ENCODE results near the gene JMJD8.

The JMJD8 gene

GRCh38 chr16:666572-666971, 17.6 kb downstream of the JMJD8 start:
- H3K27ac ChIP-seq (ENCODE audit: low read length) = no peak overlapping the region
- no peak overlapping the region for H3K4me2 ChIP-seq (ENCODE audit: low read depth, low read length)
- peaks cover 24% of the 10 kb centered on the region for H3K79me2 ChIP-seq (ENCODE audit: low read length)

GRCh38 chr16:662597-662996, 21.5 kb downstream of the JMJD8 start:
- Histone ChIP-seq H3K9me2 (replicated peaks; ENCODE audit: insufficient read depth, low read length) (no peaks in the 10 kb centered on the region), H3F3A (ENCODE audit: insufficient read depth, low read length) (no peaks in the 10 kb centered on the region), H3K9me3 (replicated peaks; ENCODE audit: insufficient read depth, low read length) (no peaks in the 10 kb centered on the region), H2AFZ (ENCODE audit: low read length) (no peak overlapping the region), H3K27ac (ENCODE audit: low read length) (no peak overlapping the region), H3K4me3 (ENCODE audit: low read length) (no peak overlapping the region), H3K9ac (ENCODE audit: low read length) (no peak overlapping the region), H3K4me1 (ENCODE audit: low read length) (peaks cover 12% of the 10 kb centered on the region), H3K4me2 (ENCODE audit: low read depth, low read length) (no peak overlapping the region), H3K79me2 (ENCODE audit: low read length) (no peaks in the 10 kb centered on the region), H4K20me1 (ENCODE audit: insufficient read depth, low read length) (no peaks in the 10 kb centered on the region), H3K36me3 (replicated peaks; ENCODE audit: insufficient read depth, low read length) (no peaks in the 10 kb centered on the region), H3K27me3 (replicated peaks; ENCODE audit: insufficient read depth, low read length) (no peaks in the 10 kb centered on the region)
- TF ChIP-seq EZH2 (optimal IDR thresholded peaks at IDR 0.05; ENCODE audit: low read depth, low read length) (no peak), CTCF (IDR thresholded peaks at IDR 0.05; ENCODE audit: low read length) (no peak), EZH2phosphoT487 (IDR thresholded peaks at IDR 0.05; ENCODE audit: low read length) (no peak)
- no peak for DNase-seq

More at GRCh38 chr16:666572-666971, 17.6 kb downstream of the JMJD8 start:
- no peak overlapping the region for H3K4me3 ChIP-seq (ENCODE audit: low read length)
- no peaks in the 10 kb centered on the region for H3K9me3 ChIP-seq (replicated peaks; ENCODE audit: insufficient read depth, low read length)
- H3F3A ChIP-seq (ENCODE audit: insufficient read depth, low read length) = no peaks in the 10 kb centered on the region
- no peak for DNase-seq
- H4K20me1 ChIP-seq (ENCODE audit: insufficient read depth, low read length) = no peaks in the 10 kb centered on the region
- no peak for TF ChIP-seq EZH2 (optimal IDR thresholded peaks at IDR 0.05; ENCODE audit: low read depth, low read length)
- TF ChIP-seq EZH2phosphoT487 (IDR thresholded peaks at IDR 0.05; ENCODE audit: low read length) = no peak
- no peak for TF ChIP-seq CTCF (IDR thresholded peaks at IDR 0.05; ENCODE audit: low read length)
- no peaks in the 10 kb centered on the region for H3K9me2 ChIP-seq (replicated peaks; ENCODE audit: insufficient read depth, low read length)
- H2AFZ ChIP-seq (ENCODE audit: low read length) = no peak overlapping the region
- H3K4me1 ChIP-seq (ENCODE audit: low read length) = peaks cover 11% of the 10 kb centered on the region; the same call in 1 of the 2 replicates
- H3K27me3 ChIP-seq (replicated peaks; ENCODE audit: insufficient read depth, low read length) = no peaks in the 10 kb centered on the region
- H3K9ac ChIP-seq (ENCODE audit: low read length) = no peak overlapping the region
- H3K36me3 ChIP-seq (replicated peaks; ENCODE audit: insufficient read depth, low read length) = no peaks in the 10 kb centered on the region

- TF ChIP-seq EZH2phosphoT487 (IDR thresholded peaks at IDR 0.05; ENCODE audit: low read length) (no peak), EZH2 (optimal IDR thresholded peaks at IDR 0.05; ENCODE audit: low read depth, low read length) (no peak), CTCF (IDR thresholded peaks at IDR 0.05; ENCODE audit: low read length) (no peak)
- Histone ChIP-seq H3K4me2 (ENCODE audit: low read depth, low read length) (no peak overlapping the region), H4K20me1 (ENCODE audit: insufficient read depth, low read length) (no peaks in the 10 kb centered on the region), H3K79me2 (ENCODE audit: low read length) (no peaks in the 10 kb centered on the region), H3K27me3 (replicated peaks; ENCODE audit: insufficient read depth, low read length) (no peaks in the 10 kb centered on the region), H3K4me1 (ENCODE audit: low read length) (peaks cover 8% of the 10 kb centered on the region), H3K9me2 (replicated peaks; ENCODE audit: insufficient read depth, low read length) (no peaks in the 10 kb centered on the region), H3F3A (ENCODE audit: insufficient read depth, low read length) (no peaks in the 10 kb centered on the region), H3K9ac (ENCODE audit: low read length) (no peak overlapping the region), H3K27ac (ENCODE audit: low read length) (no peak overlapping the region), H3K36me3 (replicated peaks; ENCODE audit: insufficient read depth, low read length) (no peaks in the 10 kb centered on the region), H3K4me3 (ENCODE audit: low read length) (no peak overlapping the region), H3K9me3 (replicated peaks; ENCODE audit: insufficient read depth, low read length) (no peaks in the 10 kb centered on the region), H2AFZ (ENCODE audit: low read length) (no peak overlapping the region)
- DNase-seq = no peak
Observed at GRCh38 chr16:662095-662494, 22.0 kb downstream of the JMJD8 start.

Data from MM.1S (cell line).